Effector CD8-positive, alpha-beta T cell (primary cell): ENCODE data around the gene ELMOD3.
"Not testable (repeated sequence)": the region's sequence is repeated elsewhere in the genome, so short reads cannot be mapped to it uniquely, and the experiment has no call there.

Source experiments
- DNase-seq: peaks from one replicate; lab custom pipeline; 2025; lab: John Stamatoyannopoulos, UW
- total RNA-seq, 4 experiments: gene quantifications; one replicate each; lab custom pipeline; 2026; lab: John Stamatoyannopoulos, UW

The ELMOD3 gene
- 26.2 to 59.1 (median 35.5) reads per million in 4 experiments for total RNA-seq

- DNase-seq = peak; percentile 97
Observed at GRCh38 chr2:85354286-85355072, at the start of gene ELMOD3, which contains the start of gene RETSAT. Gene ELMOD3, plus strand, starts transcription at chr2:85354769. Its CDS starts 2,430 bp downstream, at chr2:85357199. Gene RETSAT, minus strand, starts transcription at chr2:85354528. Its CDS starts 21 bp downstream, at chr2:85354507.

DNA sequence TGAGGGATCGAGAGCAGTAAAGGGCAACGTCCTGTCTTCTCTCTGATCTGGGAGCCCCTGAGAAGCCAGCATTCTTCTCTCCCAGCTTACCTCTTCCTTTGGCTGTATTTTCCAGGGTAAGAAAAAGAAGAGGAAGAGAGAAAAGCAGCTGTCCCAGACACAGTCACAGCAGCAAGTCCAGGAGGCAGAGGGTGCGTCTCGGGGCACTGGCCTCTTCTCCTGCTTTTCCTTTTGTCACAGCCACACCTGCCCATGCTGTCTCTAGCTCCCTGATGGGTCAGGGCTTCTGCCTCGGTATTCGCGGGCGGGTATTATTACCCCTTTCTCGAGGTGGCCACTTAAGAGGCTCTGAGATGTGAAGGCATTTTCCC lies 47.1 kb upstream of the ELMOD3 start:
- DNase-seq = no peak

DNA sequence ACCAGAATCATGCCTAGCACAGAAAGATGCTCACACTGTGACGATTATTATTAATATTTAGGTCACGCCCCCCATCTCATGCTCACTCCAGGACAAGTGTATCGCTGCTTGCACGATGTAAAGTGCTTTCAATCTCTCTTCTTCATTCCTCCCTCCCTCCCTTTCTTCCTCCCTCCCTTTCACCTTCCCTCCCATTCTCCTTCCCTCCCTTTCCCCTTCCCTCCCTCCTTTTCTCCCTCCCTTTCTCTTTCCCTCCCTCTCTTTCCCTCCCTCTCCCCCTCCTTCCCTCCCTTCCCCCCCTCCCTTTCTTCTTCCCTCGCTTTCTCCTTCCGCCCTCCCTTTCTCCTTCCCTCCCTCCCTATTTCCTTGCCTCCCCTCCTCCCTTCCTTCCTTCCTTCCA lies 46.4 kb upstream of the ELMOD3 start:
- no peak for DNase-seq

DNA sequence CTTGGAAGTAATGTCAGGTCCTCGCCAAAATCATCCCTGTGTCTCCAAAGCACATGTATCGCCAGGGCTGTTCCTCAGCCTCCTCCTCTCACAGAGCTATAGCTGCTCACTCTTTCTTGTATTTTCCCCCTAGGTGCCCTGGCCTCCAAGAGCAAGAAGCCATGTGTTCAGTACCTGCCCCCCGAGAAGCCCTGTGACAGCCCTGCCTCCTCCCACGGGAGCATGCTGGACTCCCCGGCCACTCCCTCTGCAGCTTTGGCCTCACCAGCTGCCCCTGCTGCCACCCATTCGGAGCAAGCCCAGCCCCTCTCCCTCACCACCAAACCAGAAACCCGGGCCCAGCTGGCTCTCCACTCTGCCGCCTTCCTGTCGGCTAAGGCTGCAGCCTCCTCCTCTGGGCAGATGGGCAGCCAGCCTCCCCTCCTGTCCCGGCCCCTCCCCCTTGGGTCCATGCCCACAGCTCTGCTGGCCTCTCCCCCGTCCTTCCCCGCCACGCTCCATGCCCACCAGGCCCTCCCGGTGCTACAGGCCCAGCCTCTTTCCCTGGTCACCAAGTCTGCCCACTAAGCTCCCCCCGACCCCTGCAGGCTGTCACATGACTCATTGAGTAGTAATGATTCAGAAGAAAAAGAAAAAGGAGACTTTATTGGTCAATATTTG lies 45.5 kb upstream of the ELMOD3 start:
- no peak for DNase-seq

DNA sequence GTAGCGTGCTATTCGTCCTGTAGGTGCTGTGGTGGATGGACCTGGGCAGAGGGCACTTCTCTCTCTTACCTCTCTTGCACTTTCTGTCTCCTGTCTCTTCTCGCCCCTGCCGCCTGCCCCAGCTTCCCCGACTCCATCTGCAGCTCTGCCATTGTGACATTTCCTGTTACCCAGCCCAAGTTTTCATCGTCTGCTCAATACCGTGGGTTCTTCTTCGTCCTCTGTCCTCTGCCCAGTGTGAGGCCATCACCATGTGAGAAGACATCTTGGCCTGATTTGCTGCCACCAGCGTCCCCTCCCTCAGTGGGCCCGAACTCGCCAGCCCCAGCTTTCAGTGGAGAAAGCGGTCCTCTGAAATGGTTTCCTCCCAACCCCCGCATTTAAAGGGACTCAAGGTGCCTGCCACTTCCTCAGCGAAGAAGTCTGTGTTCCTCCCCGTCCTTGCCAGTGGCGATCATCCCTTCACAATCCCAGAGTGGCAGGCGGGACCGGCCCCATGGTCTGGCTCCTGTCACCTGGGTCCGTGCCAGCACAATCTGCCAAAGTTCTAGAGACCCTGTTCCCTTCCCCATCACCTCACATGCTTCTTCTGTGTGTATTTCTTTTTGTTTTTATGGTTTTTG lies 44.8 kb upstream of the ELMOD3 start:
- no peak for DNase-seq

DNA sequence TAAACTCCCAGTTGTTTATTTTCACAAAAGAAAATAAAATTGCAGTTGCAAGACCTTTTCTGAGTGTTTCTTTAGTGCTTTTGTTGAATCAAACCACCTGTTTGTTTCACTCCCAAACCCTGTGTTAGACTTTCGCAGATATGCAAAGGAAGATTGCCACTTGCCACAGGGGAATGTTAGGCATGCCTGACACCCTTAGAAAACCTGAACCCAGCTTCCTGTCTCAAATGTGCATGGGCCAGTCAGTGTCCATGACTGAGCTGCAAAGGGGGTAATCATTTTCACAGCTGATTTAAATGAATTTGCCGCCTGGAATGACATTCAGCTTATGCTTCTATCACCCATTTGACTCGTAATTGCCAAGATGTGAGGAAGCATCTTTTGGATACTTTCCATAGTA lies 44.2 kb upstream of the ELMOD3 start:
- DNase-seq = no peak

DNA sequence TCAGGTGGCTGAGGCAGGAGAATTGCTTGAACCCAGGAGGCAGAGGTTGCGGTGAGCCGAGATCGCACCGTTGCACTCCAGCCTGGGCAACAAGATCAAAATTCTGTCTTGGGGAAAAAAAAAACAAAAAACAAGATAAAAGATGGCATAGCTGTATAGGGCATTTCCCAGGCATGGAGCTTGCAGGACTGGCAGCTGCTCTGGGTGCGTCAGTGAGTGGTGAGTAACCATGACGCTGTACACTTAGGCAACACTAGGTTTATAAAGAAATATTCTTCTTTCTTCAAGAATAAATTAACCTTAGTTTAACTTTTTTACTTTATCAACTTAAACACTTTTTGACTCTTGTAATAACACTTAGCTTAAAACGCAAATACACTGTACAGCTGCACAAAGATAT lies 42.2 kb upstream of the ELMOD3 start:
- no peak for DNase-seq

DNA sequence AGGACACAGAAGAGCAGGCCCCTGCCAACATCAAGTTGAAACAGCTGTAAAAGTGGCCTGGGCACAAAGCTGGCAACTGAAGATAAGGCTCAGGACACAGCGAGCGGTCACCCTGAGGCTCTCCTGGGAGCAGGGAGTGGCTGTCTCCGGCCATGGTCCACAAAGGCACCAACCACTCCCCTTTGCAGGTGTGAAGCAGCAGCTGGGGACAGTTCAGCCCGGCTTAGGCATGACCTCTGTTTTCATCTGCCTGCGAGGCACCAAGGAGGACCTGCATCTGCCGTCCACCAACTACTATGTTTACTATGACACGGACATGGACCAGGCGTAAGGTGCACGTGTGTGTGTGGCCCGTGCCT lies 39.7 kb upstream of the ELMOD3 start:
- DNase-seq = no peak

DNA sequence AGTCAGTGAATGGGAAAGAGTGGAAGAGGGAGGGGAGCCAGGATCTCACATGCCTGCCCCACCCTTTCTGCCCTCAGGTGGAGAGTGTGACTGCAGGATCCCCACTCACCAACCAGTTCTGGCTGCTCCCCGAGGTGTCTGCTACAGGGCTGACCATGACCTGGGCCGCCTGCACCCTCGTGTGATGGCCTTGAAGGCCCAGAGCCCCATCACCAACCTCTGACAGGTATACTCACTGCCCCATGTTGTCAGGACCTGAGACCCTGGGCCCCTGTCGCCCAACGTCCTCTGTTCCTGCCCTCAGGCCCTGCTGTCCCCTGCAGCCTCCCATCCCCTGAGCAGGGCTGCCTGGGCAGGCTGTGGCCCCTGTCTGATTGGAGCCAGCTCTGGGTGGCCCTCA lies 38.6 kb upstream of the ELMOD3 start:
- not testable (repeated sequence) for DNase-seq

- no peak for DNase-seq
Observed at GRCh38 chr2:85318222-85319074, 36.1 kb upstream of the ELMOD3 start.

- no peak for DNase-seq
Observed at GRCh38 chr2:85319796-85320195, 34.8 kb upstream of the ELMOD3 start.

GRCh38 chr2:85323351-85323987 lies 31.1 kb upstream of the ELMOD3 start:
- no peak for DNase-seq

DNA sequence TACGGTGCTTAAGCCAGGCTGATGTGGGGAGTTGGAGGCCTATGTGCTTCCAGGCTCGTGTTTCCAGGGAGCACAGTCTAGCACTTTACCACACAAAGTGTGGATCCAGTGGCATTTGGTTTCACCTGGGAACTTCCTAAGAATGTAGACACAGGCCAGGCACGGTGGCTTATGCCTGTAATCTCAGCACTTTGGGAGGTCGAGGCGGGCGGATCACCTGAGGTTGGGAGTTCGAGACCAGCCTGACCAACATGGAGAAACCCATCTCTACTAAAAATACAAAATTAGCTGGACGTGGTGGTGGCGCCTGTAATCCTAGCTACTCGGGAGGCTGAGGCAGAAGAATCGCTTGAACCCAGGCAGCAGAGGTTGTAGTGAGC lies 30.6 kb upstream of the ELMOD3 start:
- not testable (repeated sequence) for DNase-seq

DNA sequence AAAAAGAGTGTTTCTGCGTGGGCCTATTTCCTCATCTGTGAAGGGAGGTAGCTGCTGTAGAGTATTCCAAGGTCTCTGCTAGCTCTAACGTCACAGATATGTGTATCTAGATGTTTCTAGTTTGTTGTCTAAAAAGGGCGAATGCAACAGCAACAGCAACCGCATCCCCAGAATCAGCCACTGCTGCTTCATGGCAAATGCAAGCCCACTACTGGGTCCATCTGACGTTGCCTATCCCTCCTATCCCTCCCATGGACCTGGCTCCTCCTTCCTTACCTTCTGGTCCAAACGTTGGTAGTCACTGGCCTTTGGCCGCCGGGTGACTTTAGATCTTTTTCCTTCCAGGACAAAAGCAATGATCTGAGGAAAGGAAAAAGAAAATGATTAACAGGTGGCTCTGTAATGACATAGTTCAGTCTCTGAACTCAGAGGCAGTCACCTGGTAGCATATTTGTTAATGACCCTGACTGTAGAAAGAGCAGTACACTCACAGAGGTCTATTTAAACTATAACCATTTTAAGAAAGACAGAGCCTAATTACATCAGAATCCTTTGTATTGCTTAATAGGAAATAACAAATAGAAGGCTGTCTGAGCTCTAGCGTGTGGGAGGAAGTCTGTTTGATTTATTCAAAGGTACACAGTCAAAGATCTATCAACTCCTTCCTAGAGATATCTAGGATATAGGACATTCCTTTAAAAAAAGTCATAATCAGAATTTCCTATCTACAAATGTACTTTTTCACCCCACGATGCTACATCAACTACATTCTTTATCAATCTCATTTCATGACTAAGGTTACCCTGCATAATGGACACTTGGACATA lies 29.7 kb upstream of the ELMOD3 start:
- DNase-seq = no peak

DNA sequence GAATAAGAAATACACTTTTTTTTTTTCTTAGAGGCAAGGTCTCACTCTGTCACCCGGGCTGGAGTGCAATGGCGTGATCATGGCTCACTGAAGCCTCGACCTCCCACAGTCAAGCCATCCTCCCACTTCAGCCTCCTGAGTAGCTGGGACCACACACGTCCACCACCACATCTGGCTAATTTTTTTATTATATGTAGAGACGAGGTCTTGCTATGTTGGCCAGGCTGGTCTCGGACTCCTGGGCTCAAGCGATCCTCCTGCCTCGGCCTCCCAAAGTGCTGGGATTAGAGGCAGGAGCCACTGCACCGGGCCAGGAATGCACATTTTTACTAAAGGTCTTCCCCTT lies 29.1 kb upstream of the ELMOD3 start:
- DNase-seq = no peak

DNA sequence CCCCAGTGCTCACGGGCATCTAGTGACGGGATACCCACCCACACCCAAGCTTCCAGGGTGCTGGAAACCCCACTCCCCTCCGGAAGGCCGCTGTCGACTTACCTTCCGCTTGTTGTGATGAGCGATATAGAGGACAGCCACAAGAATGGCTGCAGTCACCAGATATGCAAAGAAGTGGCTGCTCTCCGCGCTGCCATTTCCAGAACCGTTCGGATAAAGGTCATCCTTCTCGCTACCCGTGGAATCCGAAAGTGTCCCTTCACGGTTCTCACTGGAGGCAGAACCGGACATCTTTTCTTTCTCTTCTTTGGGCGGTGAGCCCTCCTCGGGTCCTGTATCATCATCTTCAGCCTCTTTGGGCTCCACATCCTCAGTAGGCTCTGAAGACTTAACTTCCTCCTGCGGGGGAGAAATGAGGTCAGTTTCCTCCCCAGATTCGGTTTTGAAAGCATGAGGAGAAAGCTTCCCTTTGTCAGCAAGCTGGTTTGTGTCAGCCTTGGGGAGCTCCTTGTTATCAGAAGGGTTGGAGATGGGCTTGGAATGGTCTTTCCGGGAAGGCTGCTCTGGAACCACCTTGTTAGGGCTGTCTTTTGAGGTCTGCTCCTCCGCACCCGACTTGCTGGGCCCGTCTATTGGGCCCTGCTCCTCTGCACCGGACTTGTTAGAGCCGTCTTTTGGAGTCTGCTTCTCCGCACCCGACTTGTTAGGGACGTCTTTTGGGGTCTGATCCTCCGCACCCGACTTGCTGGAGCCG lies 28.0 kb upstream of the ELMOD3 start:
- DNase-seq = no peak

DNA sequence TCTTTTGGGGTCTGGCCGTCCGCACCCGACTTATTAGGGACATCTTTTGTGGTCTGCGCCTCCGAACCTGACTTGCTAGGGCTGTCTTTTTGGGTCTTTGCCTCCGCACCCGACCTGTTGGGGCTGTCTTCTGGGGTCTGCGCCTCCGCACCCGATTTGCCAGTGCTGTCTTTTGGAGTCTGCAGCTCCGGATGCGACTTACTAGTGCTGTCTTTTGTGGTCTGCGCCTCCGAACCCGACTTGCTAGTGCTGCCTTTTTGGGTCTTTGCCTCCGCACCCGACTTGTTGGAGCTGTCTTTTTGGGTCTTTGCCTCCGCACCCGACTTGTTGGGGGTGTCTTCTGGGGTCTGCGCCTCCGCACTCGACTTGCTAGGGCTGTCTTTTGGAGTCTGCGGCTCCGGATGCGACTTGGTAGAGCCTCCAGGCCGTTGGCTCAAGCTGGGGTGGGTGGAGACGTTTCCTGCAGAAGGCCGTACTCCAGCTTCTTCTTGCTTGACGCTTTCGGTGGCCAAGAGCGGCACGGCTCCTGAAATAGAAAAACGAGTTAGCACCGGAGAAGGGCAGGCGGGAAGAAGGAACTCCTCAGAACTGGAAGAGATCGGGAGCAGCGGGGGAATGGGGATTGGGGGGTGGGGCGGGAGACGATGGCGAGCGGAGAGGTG lies 27.3 kb upstream of the ELMOD3 start:
- DNase-seq = peak; percentile 42

GRCh38 chr2:85327822-85328617 lies 26.5 kb upstream of the ELMOD3 start, which contains the start of gene TGOLN2:
Gene TGOLN2, minus strand, starts transcription at chr2:85327989. Its CDS starts 27 bp downstream, at chr2:85327962.
- peak; percentile 88 for DNase-seq
